HepG2 (cell line): ENCODE results near the gene NF2. TPM values are rescaled to one million over a fixed set of nuclear protein-coding genes. Genes with fewer than 3 reads are reported as not detected.

Source experiments
- DR1 ChIP-seq: sonication (generic); formaldehyde crosslinking; IDR thresholded peaks from 2 replicates; pipeline ENCODE4 v1.8.0; 2021; ENCODE audit warnings: mild to moderate bottlenecking, missing genetic modification reagents, inconsistent platforms
- EHMT2 ChIP-seq: fragments of 200-600 bp; sonication (generic); IDR thresholded peaks from 2 replicates; pipeline ENCODE4 v1.7.0; 2017; ENCODE audit warnings: antibody characterized with exemption, low read depth, low read length, borderline replicate concordance
- GATAD1 ChIP-seq: IDR thresholded peaks from 2 replicates; pipeline ENCODE4 v1.6.1; 2016; ENCODE audit warnings: missing genetic modification reagents, missing compliant biosample characterization
- NFYC ChIP-seq: IDR thresholded peaks from 2 replicates; pipeline ENCODE4 v1.6.1; 2016; ENCODE audit warnings: missing genetic modification reagents, missing compliant biosample characterization
- NR3C1 ChIP-seq: sonication (generic); formaldehyde crosslinking; IDR thresholded peaks from 2 replicates; pipeline ENCODE4 v1.4.0; 2020; ENCODE audit warnings: missing genetic modification reagents
- RERE ChIP-seq: IDR thresholded peaks from 2 replicates; pipeline ENCODE4 v1.6.1; 2016; ENCODE audit warnings: low read depth, missing genetic modification reagents, missing compliant biosample characterization
- RFXAP ChIP-seq: sonication (generic); formaldehyde crosslinking; IDR thresholded peaks from 2 replicates; pipeline ENCODE4 v1.4.0; 2020; ENCODE audit warnings: missing genetic modification reagents, borderline replicate concordance
- SMAD9 ChIP-seq: sonication (generic); formaldehyde crosslinking; IDR thresholded peaks from 2 replicates; pipeline ENCODE4 v1.5.1; 2020; ENCODE audit warnings: mild to moderate bottlenecking, missing genetic modification reagents
- SMARCE1 ChIP-seq: fragments of 450-650 bp; IDR thresholded peaks from 2 replicates; pipeline ENCODE4 v1.6.1; 2017; ENCODE audit warnings: borderline replicate concordance
- SNAPC5 ChIP-seq: sonication (generic); formaldehyde crosslinking; IDR thresholded peaks from 2 replicates; pipeline ENCODE4 v1.8.1; 2023; ENCODE audit warnings: mild to moderate bottlenecking, missing genetic modification reagents, borderline replicate concordance
- SOX6 ChIP-seq, 2 experiments: fragments of 450-650 bp in 1 of 2; sonication (generic) in 1 of 2; formaldehyde crosslinking in 1 of 2; IDR thresholded peaks; 2 replicates each; pipeline versions ENCODE4 v1.4.0 to v1.6.1; 2017 to 2020; ENCODE audit warnings: antibody characterized with exemption in 1 of 2, mild to moderate bottlenecking in 1 of 2, missing genetic modification reagents in 1 of 2
- ZBTB38 ChIP-seq: sonication (generic); formaldehyde crosslinking; IDR thresholded peaks from 2 replicates; pipeline ENCODE4 v1.5.1; 2020; ENCODE audit warnings: mild to moderate bottlenecking, missing genetic modification reagents
- ZMAT3 ChIP-seq: sonication (generic); formaldehyde crosslinking; conservative IDR thresholded peaks from 2 replicates; pipeline ENCODE4 v1.7.0; 2021; ENCODE audit warnings: missing genetic modification reagents
- ZNF292 ChIP-seq: sonication (generic); formaldehyde crosslinking; IDR thresholded peaks from 2 replicates; pipeline ENCODE4 v1.8.1; 2022; ENCODE audit warnings: mild to moderate bottlenecking, low read depth, missing genetic modification reagents, borderline replicate concordance
- ZNF556 ChIP-seq: sonication (generic); formaldehyde crosslinking; IDR thresholded peaks from 2 replicates; pipeline ENCODE4 v1.4.0; 2020; ENCODE audit warnings: mild to moderate bottlenecking, missing genetic modification reagents, borderline replicate concordance
- ZNF576 ChIP-seq: sonication (generic); formaldehyde crosslinking; IDR thresholded peaks from 2 replicates; pipeline ENCODE4 v1.4.0; 2020; ENCODE audit warnings: mild to moderate bottlenecking, missing genetic modification reagents
- ZNF83 ChIP-seq: sonication (generic); formaldehyde crosslinking; IDR thresholded peaks from 2 replicates; pipeline ENCODE4 v1.4.0; 2020; ENCODE audit warnings: missing genetic modification reagents, mild to moderate bottlenecking, borderline replicate concordance
- polyA plus RNA-seq, 8 experiments: library from polyadenylated mRNA; depleted of rRNA in 3 of 8; stranded (reverse) in 7 of 8; unstranded in 1 of 8; fragments of >200 nt; fragmentation: Illumina TruSeq in 4 of 8; extraction: Trizol in 4 of 8; gene quantifications; 2 replicates each; pipeline versions ENCODE4 v1.2.1 to v1.2.3, GENCODE V29; 2011 to 2016; ENCODE audit warnings: low read depth in 4 of 8, missing spikeins in 1 of 8, mixed read lengths in 1 of 8; ENCODE audit not compliant: insufficient read depth in 1 of 8
- total RNA-seq, 5 experiments: library from RNA; depleted of rRNA; stranded (reverse); fragments of >200 nt; fragmentation: Illumina TruSeq; extraction: Trizol; gene quantifications; 2 replicates each; pipeline ENCODE4 v1.2.3, GENCODE V29; 2016; ENCODE audit warnings: low read depth in 1 of 5
- TF ChIP-seq, protein P1 (sequence below): sonication (generic); formaldehyde crosslinking; IDR thresholded peaks from 2 replicates; pipeline ENCODE4 v1.4.0; 2020; ENCODE audit warnings: missing genetic modification reagents
- TF ChIP-seq, protein P2 (sequence below): sonication (generic); formaldehyde crosslinking; conservative IDR thresholded peaks from 2 replicates; pipeline ENCODE4 v1.4.0; 2020; ENCODE audit warnings: missing genetic modification reagents

NF2 gene
- total and polyA plus RNA-seq, 2 of the 13 experiments (the other 11 are each of a cell fraction or from before 2014, with no cell fraction given): 9.3 to 33.3 TPM

DNA sequence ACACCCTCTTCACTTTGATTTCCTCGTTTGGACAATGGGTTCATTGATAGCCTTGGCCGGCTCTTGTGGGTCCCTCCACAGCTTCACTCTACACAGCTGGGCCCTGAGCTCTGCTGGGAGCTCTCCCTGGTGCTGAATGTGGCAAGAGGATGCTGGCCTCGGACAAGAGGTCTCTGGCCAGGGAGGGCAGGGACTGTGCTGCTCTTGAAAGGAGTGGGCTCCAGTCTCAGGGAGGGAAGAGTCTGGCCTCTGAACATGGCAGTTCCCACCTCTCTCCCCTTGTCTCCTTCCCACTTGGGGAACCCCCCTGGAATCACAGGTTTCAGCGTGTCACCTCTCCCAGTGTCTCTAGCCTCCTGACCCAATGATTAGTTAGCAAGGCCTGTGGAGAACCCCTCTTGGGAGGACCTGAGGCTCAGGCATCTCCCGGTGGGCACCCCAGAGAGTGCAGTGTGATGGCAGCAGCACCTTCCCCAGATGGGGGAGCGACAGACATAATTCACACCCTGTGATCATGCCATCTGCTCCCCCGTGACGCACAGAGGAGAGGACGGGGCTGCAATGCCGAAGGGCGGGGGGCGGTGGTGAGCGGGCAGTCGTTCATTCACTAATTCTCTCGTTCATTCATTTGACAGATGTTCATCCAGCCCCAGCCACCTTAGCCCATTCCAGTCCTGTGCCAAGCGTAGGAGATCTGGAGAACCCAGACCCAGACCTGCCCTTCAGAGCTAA lies 113.5 kb downstream of the NF2 start (continued):
- TF ChIP-seq ZNF576 (CRISPR knock-in tag) (no peak), ZBTB38 (CRISPR knock-in tag) (no peak), ZNF83 (CRISPR knock-in tag) (no peak), DR1 (CRISPR knock-in tag) (no peak), SMARCE1 (no peak), ZMAT3 (peak; percentile 82; the same call in 1 of the 2 replicates), NR3C1 (CRISPR knock-in tag) (no peak), RFXAP (CRISPR knock-in tag) (0 out of 2 replicates have a peak, but pooled peaks have one; percentile 50), EHMT2 (peak; percentile 99), SMAD9 (CRISPR knock-in tag) (no peak), ZNF292 (CRISPR knock-in tag) (no peak), SOX6 (IDR thresholded peaks at IDR 0.05) (no peak), SOX6 (CRISPR knock-in tag; IDR thresholded peaks at IDR 0.05) (no peak), ZNF556 (CRISPR knock-in tag) (0 out of 2 replicates have a peak, but pooled peaks have one; percentile 32), GATAD1 (CRISPR knock-in tag) (peak; percentile 64; the same call in 1 of the 2 replicates), SNAPC5 (CRISPR knock-in tag) (peak; percentile 85; the same call in 1 of the 2 replicates), RERE (CRISPR knock-in tag) (no peak), NFYC (CRISPR knock-in tag) (peak; percentile 45; the same call in 1 of the 2 replicates)
- TF ChIP-seq, protein P1, sequence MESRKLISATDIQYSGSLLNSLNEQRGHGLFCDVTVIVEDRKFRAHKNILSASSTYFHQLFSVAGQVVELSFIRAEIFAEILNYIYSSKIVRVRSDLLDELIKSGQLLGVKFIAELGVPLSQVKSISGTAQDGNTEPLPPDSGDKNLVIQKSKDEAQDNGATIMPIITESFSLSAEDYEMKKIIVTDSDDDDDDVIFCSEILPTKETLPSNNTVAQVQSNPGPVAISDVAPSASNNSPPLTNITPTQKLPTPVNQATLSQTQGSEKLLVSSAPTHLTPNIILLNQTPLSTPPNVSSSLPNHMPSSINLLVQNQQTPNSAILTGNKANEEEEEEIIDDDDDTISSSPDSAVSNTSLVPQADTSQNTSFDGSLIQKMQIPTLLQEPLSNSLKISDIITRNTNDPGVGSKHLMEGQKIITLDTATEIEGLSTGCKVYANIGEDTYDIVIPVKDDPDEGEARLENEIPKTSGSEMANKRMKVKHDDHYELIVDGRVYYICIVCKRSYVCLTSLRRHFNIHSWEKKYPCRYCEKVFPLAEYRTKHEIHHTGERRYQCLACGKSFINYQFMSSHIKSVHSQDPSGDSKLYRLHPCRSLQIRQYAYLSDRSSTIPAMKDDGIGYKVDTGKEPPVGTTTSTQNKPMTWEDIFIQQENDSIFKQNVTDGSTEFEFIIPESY: peak; percentile 44; the same call in 1 of the 2 replicates
- TF ChIP-seq, protein P2, sequence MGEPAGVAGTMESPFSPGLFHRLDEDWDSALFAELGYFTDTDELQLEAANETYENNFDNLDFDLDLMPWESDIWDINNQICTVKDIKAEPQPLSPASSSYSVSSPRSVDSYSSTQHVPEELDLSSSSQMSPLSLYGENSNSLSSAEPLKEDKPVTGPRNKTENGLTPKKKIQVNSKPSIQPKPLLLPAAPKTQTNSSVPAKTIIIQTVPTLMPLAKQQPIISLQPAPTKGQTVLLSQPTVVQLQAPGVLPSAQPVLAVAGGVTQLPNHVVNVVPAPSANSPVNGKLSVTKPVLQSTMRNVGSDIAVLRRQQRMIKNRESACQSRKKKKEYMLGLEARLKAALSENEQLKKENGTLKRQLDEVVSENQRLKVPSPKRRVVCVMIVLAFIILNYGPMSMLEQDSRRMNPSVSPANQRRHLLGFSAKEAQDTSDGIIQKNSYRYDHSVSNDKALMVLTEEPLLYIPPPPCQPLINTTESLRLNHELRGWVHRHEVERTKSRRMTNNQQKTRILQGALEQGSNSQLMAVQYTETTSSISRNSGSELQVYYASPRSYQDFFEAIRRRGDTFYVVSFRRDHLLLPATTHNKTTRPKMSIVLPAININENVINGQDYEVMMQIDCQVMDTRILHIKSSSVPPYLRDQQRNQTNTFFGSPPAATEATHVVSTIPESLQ (CRISPR knock-in tag): peak; percentile 93; the same call in 1 of the 2 replicates
